ENCODE results near the gene AHNAK. TPM values are rescaled to one million over a fixed set of nuclear protein-coding genes. Genes with fewer than 3 reads are reported as not detected.

The AHNAK gene
- polyA plus RNA-seq, 1 experiment: 231 TPM

DNA sequence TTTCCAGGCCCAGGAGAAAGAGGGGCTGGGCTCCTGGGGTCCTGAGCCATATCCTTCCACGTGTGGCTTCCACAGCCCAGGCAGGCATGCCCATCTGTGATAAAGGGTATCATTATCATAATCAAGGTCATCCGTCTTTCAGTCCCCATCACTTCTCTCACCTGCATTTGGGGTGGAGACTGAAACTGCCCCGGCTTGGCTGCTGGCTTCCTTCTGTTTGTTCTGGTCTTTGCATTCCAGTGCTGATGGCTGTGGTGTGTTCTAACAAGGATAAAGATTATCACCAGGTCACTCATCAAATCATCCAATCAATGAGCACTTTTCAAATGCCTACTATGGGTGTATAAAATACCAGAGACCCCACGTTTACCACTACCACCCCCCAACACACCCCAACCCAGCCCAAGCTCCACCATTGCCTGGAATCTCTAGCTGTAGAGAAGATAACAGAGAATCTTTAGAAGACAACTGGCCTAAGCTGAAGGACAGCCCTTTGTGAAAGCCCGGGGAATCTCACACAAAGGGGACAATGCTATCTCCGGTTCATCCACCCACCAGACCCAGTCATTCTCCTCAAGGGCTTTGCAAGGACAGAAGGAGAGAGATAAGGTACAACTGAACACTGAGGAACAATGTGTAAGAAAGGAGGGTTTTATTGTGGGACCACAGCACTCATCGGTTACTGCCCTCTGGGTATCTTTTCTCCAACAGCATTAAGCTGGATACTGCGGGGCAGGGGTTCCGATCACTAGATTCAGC lies 54.9 kb downstream of the AHNAK start:
- CTCF ChIA-PET: interaction anchor here (0.9 kb wide), 1 partner anchor 17 kb away, joined by 3 read pairs; no protein-coding TSS in a partner anchor
- TF ChIP-seq, protein P1, sequence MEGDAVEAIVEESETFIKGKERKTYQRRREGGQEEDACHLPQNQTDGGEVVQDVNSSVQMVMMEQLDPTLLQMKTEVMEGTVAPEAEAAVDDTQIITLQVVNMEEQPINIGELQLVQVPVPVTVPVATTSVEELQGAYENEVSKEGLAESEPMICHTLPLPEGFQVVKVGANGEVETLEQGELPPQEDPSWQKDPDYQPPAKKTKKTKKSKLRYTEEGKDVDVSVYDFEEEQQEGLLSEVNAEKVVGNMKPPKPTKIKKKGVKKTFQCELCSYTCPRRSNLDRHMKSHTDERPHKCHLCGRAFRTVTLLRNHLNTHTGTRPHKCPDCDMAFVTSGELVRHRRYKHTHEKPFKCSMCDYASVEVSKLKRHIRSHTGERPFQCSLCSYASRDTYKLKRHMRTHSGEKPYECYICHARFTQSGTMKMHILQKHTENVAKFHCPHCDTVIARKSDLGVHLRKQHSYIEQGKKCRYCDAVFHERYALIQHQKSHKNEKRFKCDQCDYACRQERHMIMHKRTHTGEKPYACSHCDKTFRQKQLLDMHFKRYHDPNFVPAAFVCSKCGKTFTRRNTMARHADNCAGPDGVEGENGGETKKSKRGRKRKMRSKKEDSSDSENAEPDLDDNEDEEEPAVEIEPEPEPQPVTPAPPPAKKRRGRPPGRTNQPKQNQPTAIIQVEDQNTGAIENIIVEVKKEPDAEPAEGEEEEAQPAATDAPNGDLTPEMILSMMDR (IDR thresholded peaks at IDR 0.05; ENCODE audit: low read depth, low read length): no peak

DNA sequence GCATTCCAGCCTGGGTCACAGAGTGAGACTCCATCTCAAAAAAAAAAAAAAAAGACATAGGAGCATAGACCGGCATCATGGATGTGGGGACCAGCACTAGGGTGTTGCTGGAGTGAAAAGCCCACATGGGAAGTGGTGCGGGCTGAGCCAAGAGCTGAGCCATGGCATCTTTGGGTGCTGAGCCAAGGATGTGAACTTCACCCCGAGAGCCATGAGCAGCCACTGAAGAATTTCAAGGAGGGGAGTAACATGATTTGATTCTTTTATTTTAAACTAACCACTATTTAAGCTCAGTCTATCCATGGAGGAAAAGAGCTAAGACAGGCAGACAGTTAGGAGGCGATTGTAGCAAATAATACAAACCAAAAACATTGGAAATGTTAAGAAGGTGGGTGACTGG lies 57.4 kb downstream of the AHNAK start:
- no peaks in the 10 kb centered on the region for H3K27me3 ChIP-seq (ENCODE audit: control insufficient read depth, insufficient read depth, low read length)
- no peak overlapping the region for H3K27ac ChIP-seq (ENCODE audit: low read depth, low read length)
- TF ChIP-seq, protein P1 (IDR thresholded peaks at IDR 0.05; ENCODE audit: low read depth, low read length): no peak
- DNase-seq (ENCODE audit: low read depth, low spot score): no peak
- ChIA-PET POLR2A (interaction anchor here (0.7 kb wide), 1 partner anchor 64 kb away, joined by 6 read pairs; no protein-coding TSS in a partner anchor), CTCF (interaction anchor here (0.6 to 2.4 kb wide), 2 partner anchors 54 to 517 kb away, joined by 3 to 5 read pairs; no protein-coding TSS in a partner anchor)
- H3K4me3 ChIP-seq (ENCODE audit: low read depth, low read length): no peak overlapping the region
- no peaks in the 10 kb centered on the region for H3K9me3 ChIP-seq (ENCODE audit: control insufficient read depth, insufficient read depth, low read length)

More for the DNA sequence above, 54.9 kb downstream of the AHNAK start:
- DNase-seq (ENCODE audit: low read depth, low spot score): no peak
- POLR2A ChIA-PET: no interaction called here
- H3K27ac ChIP-seq (ENCODE audit: low read depth, low read length): no peak overlapping the region
- no peaks in the 10 kb centered on the region for H3K9me3 ChIP-seq (ENCODE audit: control insufficient read depth, insufficient read depth, low read length)
- no peaks in the 10 kb centered on the region for H3K27me3 ChIP-seq (ENCODE audit: control insufficient read depth, insufficient read depth, low read length)
- no peak overlapping the region for H3K4me3 ChIP-seq (ENCODE audit: low read depth, low read length)

DNA sequence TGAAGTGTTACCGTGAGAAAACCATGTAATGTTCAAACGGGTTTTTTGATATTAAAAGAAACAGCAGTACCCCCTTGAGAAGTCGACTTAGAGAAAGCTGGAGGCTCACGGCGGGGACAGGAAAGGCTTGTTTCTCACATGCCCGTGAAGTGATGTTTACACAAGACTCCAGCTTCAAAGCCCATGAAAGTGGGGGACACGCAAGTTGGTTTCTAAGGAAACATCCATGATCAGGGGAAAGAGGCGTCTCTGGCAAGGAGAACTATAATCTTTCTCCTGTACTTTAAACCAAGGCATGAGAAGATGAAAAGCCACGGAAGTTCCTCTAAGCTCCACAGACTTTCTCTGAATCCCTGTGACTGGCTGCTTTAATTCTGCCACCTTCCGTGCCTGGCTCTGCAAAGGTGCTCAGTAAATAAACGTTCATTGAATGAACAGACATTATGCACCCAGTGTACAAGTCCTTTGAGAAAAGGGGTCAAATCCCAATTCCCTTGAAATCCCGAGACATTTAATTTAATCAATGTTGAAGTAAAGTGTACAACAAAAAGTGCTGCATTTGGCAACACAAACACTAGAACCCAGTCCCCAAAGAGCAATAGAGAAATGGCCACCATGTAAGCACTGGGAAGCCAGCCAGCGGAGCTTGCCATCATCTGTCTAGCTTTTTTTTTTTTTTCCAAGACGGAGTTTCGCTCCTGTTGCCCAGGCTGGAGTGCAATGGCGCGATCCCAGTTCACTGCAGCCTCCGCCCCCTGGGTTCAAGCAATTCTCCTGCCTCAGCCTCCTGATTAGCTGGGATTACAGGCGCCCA lies 58.7 kb downstream of the AHNAK start:
- ChIA-PET CTCF (interaction anchor here (0.6 to 2.4 kb wide), 4 partner anchors 9 to 63 kb away, joined by 3 to 6 read pairs (median 4); no protein-coding TSS in a partner anchor), POLR2A (interaction anchor here (0.6 to 0.8 kb wide), 2 partner anchors 35 to 407 kb away, joined by 5 read pairs; no protein-coding TSS in a partner anchor)
- Histone ChIP-seq H3K27ac (ENCODE audit: low read depth, low read length) (no peak overlapping the region), H3K9me3 (ENCODE audit: control insufficient read depth, insufficient read depth, low read length) (no peaks in the 10 kb centered on the region), H3K4me3 (ENCODE audit: low read depth, low read length) (no peak overlapping the region), H3K27me3 (ENCODE audit: control insufficient read depth, insufficient read depth, low read length) (no peaks in the 10 kb centered on the region)
- DNase-seq (ENCODE audit: low read depth, low spot score): no peak
- TF ChIP-seq, protein P1 (IDR thresholded peaks at IDR 0.05; ENCODE audit: low read depth, low read length): no peak

DNA sequence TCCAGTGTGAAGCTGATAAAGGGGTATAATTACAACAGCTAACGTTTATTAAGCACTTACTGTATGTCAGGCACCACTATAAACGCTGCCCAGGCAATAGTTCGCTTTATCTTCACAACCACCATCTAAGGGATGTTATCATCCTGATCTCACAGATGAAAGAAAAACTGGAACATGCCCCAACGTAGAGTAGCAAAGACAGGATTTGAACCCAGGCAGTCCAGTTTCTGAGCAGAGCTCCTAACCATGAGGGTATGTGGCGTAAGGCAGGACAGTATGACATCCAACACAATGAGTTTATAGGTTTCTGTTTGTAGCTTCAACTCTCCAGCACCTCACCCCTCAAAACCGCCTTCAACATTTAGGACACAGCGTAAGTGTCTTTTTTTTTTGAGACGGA lies 59.5 kb downstream of the AHNAK start:
- Histone ChIP-seq H3K9me3 (ENCODE audit: control insufficient read depth, insufficient read depth, low read length) (no peaks in the 10 kb centered on the region), H3K27ac (ENCODE audit: low read depth, low read length) (no peak overlapping the region), H3K4me3 (ENCODE audit: low read depth, low read length) (no peak overlapping the region), H3K27me3 (ENCODE audit: control insufficient read depth, insufficient read depth, low read length) (no peaks in the 10 kb centered on the region)
- POLR2A ChIA-PET: no interaction called here
- DNase-seq (ENCODE audit: low read depth, low spot score): no peak
- CTCF ChIA-PET: no interaction called here
- TF ChIP-seq, protein P1 (IDR thresholded peaks at IDR 0.05; ENCODE audit: low read depth, low read length): no peak
